SH-SY5Y (cell line): ENCODE data around the gene HERC2.

Source experiments
- GATA2 ChIP-seq: IDR thresholded peaks from 2 replicates; pipeline ENCODE4 v1.6.1; 2011; ENCODE audit warnings: mild to moderate bottlenecking, low read depth, low read length
- GATA3 ChIP-seq: IDR thresholded peaks from 2 replicates; pipeline ENCODE4 v1.6.1; 2011; ENCODE audit warnings: low read depth, mild to moderate bottlenecking, low read length, moderate library complexity

GRCh38 chr15:28094732-28095521 lies 227.1 kb downstream of the HERC2 start:
- TF ChIP-seq GATA2 (no peak), GATA3 (no peak)
